ENCODE results near the gene TBX1.

GRCh38 chr22:19716041-19716828, 44.3 kb upstream of the TBX1 start:
- TF ChIP-seq CTCF (IDR thresholded peaks at IDR 0.05): no peak
- no peak for TF ChIP-seq POLR2A (IDR thresholded peaks at IDR 0.05)

Data from prostate gland (tissue), 2 donors.